Thyroid gland (tissue), 4 donors: ENCODE data around the gene SUPV3L1. TPM values are rescaled to one million over a fixed set of nuclear protein-coding genes. Genes with fewer than 3 reads are reported as not detected.

Experiments
- DNase-seq, 2 donors: peaks; one replicate each; pipeline ENCODE4 v3.0.0-alpha.2; 2019
- H3K27ac ChIP-seq, 3 donors: fragments of 200-600 bp; sonication (generic); 1 replicate in 2 of 3; 2 replicates in 1 of 3; pipeline ENCODE4 v1.5.1; 2016 to 2019; ENCODE audit warnings: mild to moderate bottlenecking in 1 of 3, moderate library complexity in 1 of 3
- H3K27me3 ChIP-seq: fragments of 200-600 bp; sonication (generic); one replicate; pipeline ENCODE4 v1.5.1; 2019
- H3K36me3 ChIP-seq, 2 donors: fragments of 200-600 bp; sonication (generic); one replicate each; pipeline ENCODE4 v1.5.1; 2016 to 2019
- H3K4me1 ChIP-seq, 2 donors: fragments of 200-600 bp; sonication (generic); one replicate each; pipeline ENCODE4 v1.5.1; 2017 to 2019
- H3K4me3 ChIP-seq, 3 donors: fragments of 200-600 bp; sonication (generic); replicated peaks in 1 of 3; 1 replicate in 2 of 3; 2 replicates in 1 of 3; pipeline ENCODE4 v1.5.1; 2016; ENCODE audit warnings: mild to moderate bottlenecking in 1 of 3
- H3K9me3 ChIP-seq: fragments of 200-600 bp; sonication (generic); one replicate; pipeline ENCODE4 v1.5.1; 2017
- POLR2A ChIP-seq, 2 donors: fragments of 450-650 bp; IDR thresholded peaks; one replicate each; pipeline ENCODE4 v1.6.1; 2017; ENCODE audit warnings: antibody characterized with exemption in 2 of 2, mild to moderate bottlenecking in 2 of 2, moderate library complexity in 1 of 2
- WGBS, 2 donors: methylation state at CpG; one replicate each; pipeline ENCODE4 v1.1.5; 2017; 5-methylcytosine and 5-hydroxymethylcytosine counted together
- intact Hi-C: fragments of 100-400 bp; cut with DNase I; formaldehyde crosslinking; loops from one replicate; pipeline ENCODE4 v1.15.1; 2023
- total RNA-seq, 4 donors: library from RNA; depleted of rRNA; stranded (reverse); fragments of >200 nt; gene quantifications; one replicate each; pipeline ENCODE4 v1.2.3, GENCODE V29; 2016
- TF ChIP-seq, protein P1 (sequence below), 6 experiments: fragments of 200-600 bp in 3 of 6; fragments of 450-650 bp in 3 of 6; sonication (generic) in 3 of 6; IDR thresholded peaks; one replicate each; pipeline ENCODE4 v1.5.1; 2016 to 2019; ENCODE audit warnings: antibody characterized with exemption in 6 of 6, mild to moderate bottlenecking in 2 of 6, inconsistent platforms in 1 of 6, moderate library complexity in 1 of 6

The SUPV3L1 gene
- total RNA-seq, 4 donors from 2014 or later, result 25.1 to 31.6 (median 27.8) TPM

DNA sequence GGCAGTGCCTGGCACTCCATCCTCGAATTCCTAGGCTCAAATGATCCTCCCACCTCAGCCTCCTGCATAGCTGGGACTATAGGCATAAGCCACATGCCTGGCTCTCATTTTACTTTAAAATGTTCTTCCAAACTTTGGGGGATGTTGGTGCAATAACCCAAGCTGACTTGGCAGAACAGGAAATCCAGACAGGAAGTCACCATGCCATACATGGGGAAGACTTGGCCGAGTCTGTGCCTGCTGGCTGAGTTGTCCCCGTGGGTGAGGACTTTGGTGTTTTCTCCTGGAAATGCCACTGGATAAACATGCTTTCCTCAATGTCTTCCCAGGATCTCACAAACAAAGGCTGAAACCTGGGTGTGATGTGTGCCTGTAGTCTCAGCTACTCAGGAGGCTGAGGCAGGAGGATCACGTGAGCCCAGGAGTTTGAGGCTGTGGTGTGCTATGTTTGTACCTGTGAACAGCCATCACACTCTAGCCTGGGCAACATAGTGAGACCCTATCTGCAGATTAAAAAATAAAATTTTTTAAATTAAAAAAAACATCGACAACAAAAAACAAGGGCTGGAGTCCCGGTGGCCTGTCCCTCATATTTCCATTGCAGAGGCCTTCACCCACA is 59.9 kb downstream of the SUPV3L1 start:
- Histone ChIP-seq H3K4me3 (no peak overlapping the region), H3K4me1 (no peaks in the 10 kb centered on the region), H3K27ac (no peak overlapping the region), H3K27me3 (no peaks in the 10 kb centered on the region), H3K36me3 (no peaks in the 10 kb centered on the region), H3K9me3 (no peaks in the 10 kb centered on the region)
- no peak for DNase-seq
- WGBS, 2 donors, result 78 to 83% methylated on average over 6 of the region's 6 CpGs
- no peak for TF ChIP-seq POLR2A (IDR thresholded peaks at IDR 0.05)
- TF ChIP-seq, protein P1, sequence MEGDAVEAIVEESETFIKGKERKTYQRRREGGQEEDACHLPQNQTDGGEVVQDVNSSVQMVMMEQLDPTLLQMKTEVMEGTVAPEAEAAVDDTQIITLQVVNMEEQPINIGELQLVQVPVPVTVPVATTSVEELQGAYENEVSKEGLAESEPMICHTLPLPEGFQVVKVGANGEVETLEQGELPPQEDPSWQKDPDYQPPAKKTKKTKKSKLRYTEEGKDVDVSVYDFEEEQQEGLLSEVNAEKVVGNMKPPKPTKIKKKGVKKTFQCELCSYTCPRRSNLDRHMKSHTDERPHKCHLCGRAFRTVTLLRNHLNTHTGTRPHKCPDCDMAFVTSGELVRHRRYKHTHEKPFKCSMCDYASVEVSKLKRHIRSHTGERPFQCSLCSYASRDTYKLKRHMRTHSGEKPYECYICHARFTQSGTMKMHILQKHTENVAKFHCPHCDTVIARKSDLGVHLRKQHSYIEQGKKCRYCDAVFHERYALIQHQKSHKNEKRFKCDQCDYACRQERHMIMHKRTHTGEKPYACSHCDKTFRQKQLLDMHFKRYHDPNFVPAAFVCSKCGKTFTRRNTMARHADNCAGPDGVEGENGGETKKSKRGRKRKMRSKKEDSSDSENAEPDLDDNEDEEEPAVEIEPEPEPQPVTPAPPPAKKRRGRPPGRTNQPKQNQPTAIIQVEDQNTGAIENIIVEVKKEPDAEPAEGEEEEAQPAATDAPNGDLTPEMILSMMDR (IDR thresholded peaks at IDR 0.05), result no peak
- intact Hi-C loops, result loop anchor here (2.0 to 10.0 kb wide), 3 partner anchors 77 to 265 kb away; no protein-coding TSS in a partner anchor

DNA sequence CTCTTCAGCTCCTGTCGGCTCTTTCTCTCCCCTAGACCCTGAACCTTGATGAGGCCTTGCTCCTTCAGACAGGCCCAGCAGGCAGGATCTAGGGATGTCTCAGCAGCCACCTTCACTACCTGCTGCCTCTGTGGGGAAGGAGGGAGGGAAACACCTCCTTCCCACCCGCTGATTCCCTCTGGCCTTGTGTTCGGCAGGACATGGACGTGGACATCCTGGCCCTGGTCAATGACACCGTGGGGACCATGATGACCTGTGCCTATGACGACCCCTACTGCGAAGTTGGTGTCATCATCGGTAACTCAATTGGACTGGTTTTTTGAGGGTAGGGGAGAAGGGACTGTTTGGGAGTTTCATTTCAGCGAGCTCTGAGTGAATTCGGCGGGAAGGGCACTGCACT is 60.4 kb downstream of the SUPV3L1 start:
- DNase-seq, result no peak
- 96 to 98% methylated on average over 11 of the region's 11 CpGs for WGBS, 2 donors
- intact Hi-C loops, result loop anchor here (2.0 kb wide), 1 partner anchor 154 kb away; no protein-coding TSS in a partner anchor

DNA sequence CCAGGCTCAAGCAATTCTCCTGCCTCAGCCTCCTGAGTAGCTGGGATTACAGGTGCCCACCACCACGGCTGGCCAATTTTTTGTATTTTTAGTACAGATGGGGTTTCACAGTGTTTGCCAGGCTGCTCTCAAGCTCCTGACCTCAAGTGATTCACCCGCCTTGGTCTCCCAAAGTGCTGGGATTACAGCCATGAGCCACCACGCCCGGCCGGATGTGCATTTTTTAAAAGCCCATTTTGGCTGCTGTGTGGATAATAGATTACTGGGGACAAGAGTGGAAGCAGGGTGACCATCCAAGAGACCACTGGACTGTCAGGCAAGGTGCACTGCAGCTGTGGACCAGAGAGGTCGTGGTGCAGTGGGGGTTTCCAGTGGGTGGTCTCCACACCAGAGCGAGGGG is 61.5 kb downstream of the SUPV3L1 start:
- H3K27ac ChIP-seq, result no peak overlapping the region
- H3K4me3 ChIP-seq, result no peak overlapping the region
- intact Hi-C loops, result loop anchor here (2.0 kb wide), 1 partner anchor 153 kb away; no protein-coding TSS in a partner anchor
- WGBS, 2 donors, result 80 to 92% methylated on average over 7 of the region's 7 CpGs
- H3K4me1 ChIP-seq, result no peaks in the 10 kb centered on the region
- TF ChIP-seq POLR2A (IDR thresholded peaks at IDR 0.05), result no peak
- TF ChIP-seq, protein P1 (IDR thresholded peaks at IDR 0.05), result no peak
- DNase-seq, result no peak
- no peaks in the 10 kb centered on the region for H3K27me3 ChIP-seq
- H3K36me3 ChIP-seq, result no peaks in the 10 kb centered on the region
- H3K9me3 ChIP-seq, result no peaks in the 10 kb centered on the region

More for the DNA sequence above, 60.4 kb downstream of the SUPV3L1 start:
- no peaks in the 10 kb centered on the region for H3K36me3 ChIP-seq
- no peaks in the 10 kb centered on the region for H3K9me3 ChIP-seq
- TF ChIP-seq POLR2A (IDR thresholded peaks at IDR 0.05), result no peak
- TF ChIP-seq, protein P1 (IDR thresholded peaks at IDR 0.05), result no peak
- H3K27me3 ChIP-seq, result no peaks in the 10 kb centered on the region
- no peaks in the 10 kb centered on the region for H3K4me1 ChIP-seq
- no peak overlapping the region for H3K27ac ChIP-seq
- no peak overlapping the region for H3K4me3 ChIP-seq

DNA sequence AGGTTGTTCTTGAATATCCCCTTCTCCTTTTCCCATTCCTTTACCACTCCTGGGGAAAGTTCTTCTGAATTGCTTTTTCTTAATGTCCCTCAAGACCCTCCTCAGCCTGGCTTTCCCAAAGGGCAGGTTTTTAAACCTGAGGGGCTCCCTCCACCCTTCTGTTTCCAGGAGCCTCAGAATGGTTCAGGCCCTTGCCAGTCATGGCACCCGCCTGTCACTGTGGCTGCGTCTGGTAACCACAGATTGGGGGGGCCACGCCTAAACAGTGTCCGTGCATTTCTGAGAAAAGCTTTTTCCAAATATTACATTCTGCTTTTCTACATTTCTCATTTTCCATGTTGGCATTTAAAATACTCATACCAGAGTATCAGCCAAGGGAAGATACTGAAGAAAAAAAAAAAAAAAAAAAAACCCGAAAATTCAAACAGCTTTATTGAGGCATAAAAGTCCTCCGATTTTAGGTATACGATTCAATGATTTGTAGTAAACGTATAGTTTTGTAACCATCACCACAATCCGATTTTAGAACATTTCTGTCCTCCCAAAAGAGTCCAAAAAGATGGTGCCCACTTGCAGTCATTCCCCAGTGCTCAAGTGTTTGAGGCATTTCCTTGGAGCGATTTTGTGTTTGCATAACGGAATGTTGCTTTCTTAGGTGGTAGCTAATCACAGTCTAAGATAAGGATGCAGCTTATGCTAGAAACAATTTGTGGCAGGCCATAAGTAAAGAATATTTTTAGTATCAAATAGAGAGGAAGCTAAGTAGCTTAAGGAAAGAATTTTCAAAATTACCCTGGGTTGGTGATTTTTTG is 62.2 kb downstream of the SUPV3L1 start:
- H3K27ac ChIP-seq, result no peak overlapping the region
- TF ChIP-seq, protein P1 (IDR thresholded peaks at IDR 0.05), result no peak
- H3K27me3 ChIP-seq, result no peaks in the 10 kb centered on the region
- intact Hi-C loops, result no loop called here
- no peaks in the 10 kb centered on the region for H3K4me1 ChIP-seq
- H3K4me3 ChIP-seq, result no peak overlapping the region
- no peaks in the 10 kb centered on the region for H3K36me3 ChIP-seq
- WGBS, 2 donors, result 85 to 88% methylated on average over 11 of the region's 11 CpGs
- no peaks in the 10 kb centered on the region for H3K9me3 ChIP-seq
- DNase-seq, result no peak

DNA sequence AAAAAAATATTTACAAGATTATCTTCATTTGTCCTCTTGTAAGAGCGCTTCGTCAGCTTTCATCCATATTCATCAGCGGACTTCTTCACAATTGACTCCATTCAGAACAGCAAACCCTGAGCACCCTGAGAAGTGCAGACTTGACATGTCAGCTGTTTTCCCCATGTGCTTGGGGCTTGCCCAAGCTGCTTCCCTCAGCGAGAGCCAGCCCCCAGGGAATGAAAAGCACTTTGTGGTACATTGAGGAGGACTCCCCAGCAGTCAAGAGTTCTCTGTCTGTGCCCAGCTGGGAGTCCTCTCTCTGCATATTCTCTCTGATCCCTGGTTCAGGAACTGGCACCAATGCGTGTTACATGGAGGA is 62.8 kb downstream of the SUPV3L1 start:
- intact Hi-C loops, result no loop called here
- WGBS, 2 donors, result 88 to 91% methylated on average over 5 of the region's 5 CpGs
- H3K9me3 ChIP-seq, result no peaks in the 10 kb centered on the region
- no peak for DNase-seq
- no peaks in the 10 kb centered on the region for H3K4me1 ChIP-seq
- no peak overlapping the region for H3K4me3 ChIP-seq
- TF ChIP-seq POLR2A (IDR thresholded peaks at IDR 0.05), result no peak
- no peak overlapping the region for H3K27ac ChIP-seq
- H3K27me3 ChIP-seq, result no peaks in the 10 kb centered on the region
- H3K36me3 ChIP-seq, result no peaks in the 10 kb centered on the region
